ENCODE results near the gene NUDT9. TPM values are rescaled to one million over a fixed set of nuclear protein-coding genes. Genes with fewer than 3 reads are reported as not detected.

NUDT9 gene
- total RNA-seq, 1 donor from 2014 or later = 12.9 TPM

Other genes with a start within 250 kb of the NUDT9 start
- 6.4 TPM for gene KLHL8, start 202.0 kb upstream of the NUDT9 start, total RNA-seq
- gene HSD17B13, start 99.7 kb upstream of the NUDT9 start, total RNA-seq = not detected
- gene HSD17B11, start 31.4 kb upstream of the NUDT9 start, total RNA-seq = 5.5 TPM
- gene SPARCL1, start 106.8 kb downstream of the NUDT9 start, total RNA-seq = 31.0 TPM
- gene DSPP, start 186.0 kb downstream of the NUDT9 start, total RNA-seq = not detected
- not detected for gene DMP1, start 227.7 kb downstream of the NUDT9 start, total RNA-seq

Data from esophagus mucosa (tissue), 1 donor.